ENCODE measurements around the gene COX6A1. TPM values are rescaled to one million over a fixed set of nuclear protein-coding genes. Genes with fewer than 3 reads are reported as not detected.

Gene COX6A1
- total RNA-seq, 1 donor from 2014 or later = 928 TPM

DNA sequence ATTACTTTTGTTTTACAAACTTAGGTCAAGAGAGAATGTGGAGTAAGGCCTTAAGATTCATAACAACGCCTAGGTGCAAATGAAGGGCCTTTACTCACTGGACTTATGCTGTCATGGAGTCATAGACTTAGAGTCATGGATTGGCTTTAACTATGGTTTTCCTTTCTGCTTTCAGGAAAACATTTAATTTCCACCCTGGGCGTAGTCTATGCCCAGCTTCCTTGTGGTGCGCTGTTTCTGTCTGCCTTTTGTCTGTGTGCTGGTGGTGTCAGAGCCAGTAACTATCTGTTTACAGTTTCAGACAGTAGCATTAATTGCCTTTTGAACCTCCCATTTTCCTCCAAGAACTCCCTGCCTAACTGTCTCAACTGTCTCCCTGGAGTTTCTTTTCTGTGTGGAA, 31.8 kb upstream of the COX6A1 start:
- intact Hi-C loops (cut with DNase I) = no loop called here
- Histone ChIP-seq H3K36me3 (no peaks in the 10 kb centered on the region), H3K4me3 (no peak overlapping the region), H3K27ac (no peak overlapping the region), H3K4me1 (no peaks in the 10 kb centered on the region), H3K27me3 (no peaks in the 10 kb centered on the region), H3K9me3 (no peaks in the 10 kb centered on the region)
- TF ChIP-seq, protein P1, sequence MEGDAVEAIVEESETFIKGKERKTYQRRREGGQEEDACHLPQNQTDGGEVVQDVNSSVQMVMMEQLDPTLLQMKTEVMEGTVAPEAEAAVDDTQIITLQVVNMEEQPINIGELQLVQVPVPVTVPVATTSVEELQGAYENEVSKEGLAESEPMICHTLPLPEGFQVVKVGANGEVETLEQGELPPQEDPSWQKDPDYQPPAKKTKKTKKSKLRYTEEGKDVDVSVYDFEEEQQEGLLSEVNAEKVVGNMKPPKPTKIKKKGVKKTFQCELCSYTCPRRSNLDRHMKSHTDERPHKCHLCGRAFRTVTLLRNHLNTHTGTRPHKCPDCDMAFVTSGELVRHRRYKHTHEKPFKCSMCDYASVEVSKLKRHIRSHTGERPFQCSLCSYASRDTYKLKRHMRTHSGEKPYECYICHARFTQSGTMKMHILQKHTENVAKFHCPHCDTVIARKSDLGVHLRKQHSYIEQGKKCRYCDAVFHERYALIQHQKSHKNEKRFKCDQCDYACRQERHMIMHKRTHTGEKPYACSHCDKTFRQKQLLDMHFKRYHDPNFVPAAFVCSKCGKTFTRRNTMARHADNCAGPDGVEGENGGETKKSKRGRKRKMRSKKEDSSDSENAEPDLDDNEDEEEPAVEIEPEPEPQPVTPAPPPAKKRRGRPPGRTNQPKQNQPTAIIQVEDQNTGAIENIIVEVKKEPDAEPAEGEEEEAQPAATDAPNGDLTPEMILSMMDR (IDR thresholded peaks at IDR 0.05) = no peak
- TF ChIP-seq POLR2AphosphoS5 (IDR thresholded peaks at IDR 0.05; ENCODE audit: insufficient read depth in 1 of 2, low read depth in 1 of 2) (no peak), POLR2A (IDR thresholded peaks at IDR 0.05) (no peak)
- no peak for DNase-seq (ENCODE audit: extremely low spot score in 2 of 2)

DNA sequence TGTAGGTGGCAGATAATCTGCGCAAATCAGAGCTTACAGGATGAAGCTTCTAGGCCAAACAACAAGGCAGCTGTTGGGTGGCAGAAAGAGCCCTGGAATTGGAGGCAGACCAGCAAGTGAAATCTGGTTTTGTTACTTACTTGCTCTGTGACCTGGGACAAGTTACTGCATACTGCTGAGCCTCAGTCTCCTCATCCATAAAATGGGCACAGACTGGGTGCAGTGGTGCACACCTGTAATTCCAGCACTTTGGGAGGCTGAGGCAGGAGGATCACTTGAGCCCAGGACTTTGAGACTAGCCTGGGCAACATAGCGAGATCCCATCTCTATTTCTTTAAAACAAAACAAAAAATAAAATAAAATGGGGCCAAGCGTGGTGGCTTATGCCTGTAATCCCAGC, 31.4 kb upstream of the COX6A1 start:
- Histone ChIP-seq H3K27me3 (no peaks in the 10 kb centered on the region), H3K4me3 (no peak overlapping the region), H3K27ac (no peak overlapping the region), H3K4me1 (no peaks in the 10 kb centered on the region), H3K9me3 (no peaks in the 10 kb centered on the region), H3K36me3 (no peaks in the 10 kb centered on the region)
- DNase-seq (ENCODE audit: extremely low spot score in 2 of 2) = no peak
- TF ChIP-seq, protein P1 (IDR thresholded peaks at IDR 0.05) = no peak
- TF ChIP-seq POLR2A (IDR thresholded peaks at IDR 0.05) (no peak), POLR2AphosphoS5 (IDR thresholded peaks at IDR 0.05; ENCODE audit: insufficient read depth in 1 of 2, low read depth in 1 of 2) (no peak)
- intact Hi-C loops (cut with DNase I) = no loop called here

DNA sequence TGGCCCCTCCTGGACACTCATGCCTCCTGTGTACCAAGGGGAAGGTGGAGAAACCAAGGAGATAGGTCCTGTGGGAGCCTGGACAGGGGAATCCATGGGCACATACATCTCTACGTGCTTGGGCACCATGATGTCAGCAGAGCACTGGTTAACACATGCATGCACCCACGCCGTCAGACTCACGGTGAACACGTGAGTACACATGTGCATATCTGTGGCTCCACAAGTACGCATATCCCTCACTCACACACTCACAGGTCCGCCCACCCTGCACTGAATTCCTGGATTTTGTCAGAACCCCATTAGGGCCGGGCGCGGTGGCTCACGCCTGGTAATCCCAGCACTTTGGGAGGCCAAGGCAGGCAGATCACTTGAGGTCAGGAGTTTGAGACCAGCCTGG, 29.1 kb upstream of the COX6A1 start:
- Histone ChIP-seq H3K27ac (no peak overlapping the region), H3K27me3 (no peaks in the 10 kb centered on the region), H3K4me3 (no peak overlapping the region), H3K9me3 (no peaks in the 10 kb centered on the region), H3K4me1 (no peaks in the 10 kb centered on the region), H3K36me3 (no peaks in the 10 kb centered on the region)
- intact Hi-C loops (cut with DNase I) = no loop called here
- no peak for DNase-seq (ENCODE audit: extremely low spot score in 2 of 2)
- TF ChIP-seq POLR2A (IDR thresholded peaks at IDR 0.05) = no peak
- TF ChIP-seq POLR2AphosphoS5 (IDR thresholded peaks at IDR 0.05; ENCODE audit: insufficient read depth in 1 of 2, low read depth in 1 of 2) = no peak
- TF ChIP-seq, protein P1 (IDR thresholded peaks at IDR 0.05) = no peak

DNA sequence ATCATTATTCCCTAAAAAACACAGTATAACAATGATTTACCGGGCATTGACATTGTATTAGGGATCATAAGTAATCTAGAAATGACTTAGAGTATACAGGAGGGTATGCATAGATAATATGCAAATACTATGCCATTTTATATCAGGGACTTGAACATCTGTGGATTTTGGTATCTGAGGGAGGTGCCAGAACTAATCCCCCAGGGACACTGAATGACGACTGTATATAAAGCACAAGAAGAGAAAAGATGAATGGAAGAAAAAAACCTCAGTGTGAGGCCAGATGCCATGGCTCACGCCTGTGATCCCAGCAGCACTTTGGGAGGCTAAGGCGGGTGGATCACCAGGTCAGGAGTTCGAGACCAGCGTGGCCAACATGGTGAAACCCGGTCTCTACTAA, 25.5 kb upstream of the COX6A1 start:
- no peaks in the 10 kb centered on the region for H3K9me3 ChIP-seq
- no peak for DNase-seq (ENCODE audit: extremely low spot score in 2 of 2)
- TF ChIP-seq, protein P1 (IDR thresholded peaks at IDR 0.05) = no peak
- TF ChIP-seq POLR2A (IDR thresholded peaks at IDR 0.05) (no peak), POLR2AphosphoS5 (IDR thresholded peaks at IDR 0.05; ENCODE audit: insufficient read depth in 1 of 2, low read depth in 1 of 2) (no peak)
- H3K4me3 ChIP-seq = no peak overlapping the region
- no peaks in the 10 kb centered on the region for H3K4me1 ChIP-seq
- H3K27me3 ChIP-seq = no peaks in the 10 kb centered on the region
- intact Hi-C loops (cut with DNase I) = no loop called here
- H3K27ac ChIP-seq = no peak overlapping the region
- no peaks in the 10 kb centered on the region for H3K36me3 ChIP-seq

DNA sequence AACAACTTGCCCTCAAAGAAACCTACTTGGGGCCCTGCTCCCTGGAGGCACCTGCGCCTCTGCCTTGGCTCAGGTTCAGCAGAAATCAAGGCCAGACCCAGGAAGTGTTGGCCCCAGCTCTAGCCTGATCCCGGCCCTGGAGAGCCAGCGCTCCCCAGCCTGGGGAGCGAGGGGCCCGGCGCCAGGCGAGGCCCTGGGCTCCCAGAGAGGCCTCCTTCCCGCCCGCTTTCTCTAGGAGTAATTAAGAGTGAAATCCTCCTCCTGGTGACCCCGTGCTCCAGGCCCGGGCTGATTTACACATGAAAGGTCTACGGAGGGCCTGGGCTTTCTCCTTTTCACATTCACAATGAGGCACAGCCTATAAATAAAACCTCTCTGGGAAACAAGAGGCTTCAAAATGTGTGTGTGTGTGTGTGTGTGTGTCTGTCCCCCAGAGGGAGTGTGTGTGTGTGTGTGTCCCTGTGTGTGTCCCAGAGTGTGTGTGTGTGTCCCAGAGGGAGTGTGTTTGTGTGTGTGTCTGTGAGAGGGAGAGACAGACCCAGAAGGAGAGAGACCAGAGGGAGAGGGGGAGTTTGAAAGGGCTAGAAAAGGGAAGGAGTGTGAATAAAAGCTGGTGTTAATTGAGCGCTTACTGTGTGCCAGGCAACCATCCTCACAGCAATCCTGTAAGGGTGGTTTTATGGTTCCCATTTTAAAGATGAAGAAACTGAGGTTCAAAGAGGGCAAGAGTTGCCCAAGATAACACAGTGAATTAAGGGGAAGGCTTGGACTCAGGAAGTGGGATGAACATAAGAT, 23.8 kb upstream of the COX6A1 start:
- no peaks in the 10 kb centered on the region for H3K4me1 ChIP-seq
- no peak for TF ChIP-seq POLR2A (IDR thresholded peaks at IDR 0.05)
- TF ChIP-seq, protein P1 (IDR thresholded peaks at IDR 0.05) = no peak
- TF ChIP-seq POLR2AphosphoS5 (IDR thresholded peaks at IDR 0.05; ENCODE audit: insufficient read depth in 1 of 2, low read depth in 1 of 2) = no peak
- H3K27ac ChIP-seq = no peak overlapping the region
- intact Hi-C loops (cut with DNase I) = no loop called here
- no peaks in the 10 kb centered on the region for H3K9me3 ChIP-seq
- H3K27me3 ChIP-seq = no peaks in the 10 kb centered on the region
- no peak overlapping the region for H3K4me3 ChIP-seq
- H3K36me3 ChIP-seq = no peaks in the 10 kb centered on the region
- no peak for DNase-seq (ENCODE audit: extremely low spot score in 2 of 2)

Measured in vagina (tissue), 2 donors.